MCF 10A (cell line): ENCODE measurements around the gene ELOB. TPM values are rescaled to one million over a fixed set of nuclear protein-coding genes. Genes with fewer than 3 reads are reported as not detected.

Experiments used
- BruUV-seq: library from RNA; stranded (reverse); fragments of 400-500 nt; replicated peaks from 2 replicates; lab custom pipeline; 2021; lab: Mats Ljungman, UMichigan
- CTCF ChIA-PET: fragments of 300-600 bp; sonication (Branson Sonifier 250); formaldehyde crosslinking; extraction: SDS; loops from one replicate; lab custom pipeline; 2021; ENCODE audit warnings: antibody characterized with exemption, inconsistent platforms; lab: Yijun Ruan, JAX
- POLR2A ChIA-PET: fragments of 300-600, 350-650 bp; sonication (Branson Sonifier 250); formaldehyde crosslinking; extraction: SDS; loops from one replicate; lab custom pipeline; 2020; ENCODE audit warnings: antibody characterized with exemption, inconsistent platforms; lab: Yijun Ruan, JAX
- DNase-seq: peaks from one replicate; pipeline ENCODE4 v3.0.0-alpha.2; 2018; ENCODE audit not compliant: unreplicated experiment
- H3K27ac Mint-ChIP-seq: one replicate; pipeline ENCODE4 v1.8.0; 2022; ENCODE audit warnings: mild to moderate bottlenecking, low read depth, mixed read lengths; ENCODE audit not compliant: unreplicated experiment
- H3K27me3 Mint-ChIP-seq: one replicate; pipeline ENCODE4 v1.8.0; 2022; ENCODE audit warnings: mixed read lengths; ENCODE audit not compliant: insufficient read depth, unreplicated experiment
- H3K36me3 Mint-ChIP-seq: one replicate; pipeline ENCODE4 v1.8.0; 2022; ENCODE audit warnings: mild to moderate bottlenecking, moderate library complexity, mixed read lengths; ENCODE audit not compliant: insufficient read depth, unreplicated experiment
- H3K4me1 Mint-ChIP-seq: one replicate; pipeline ENCODE4 v1.8.0; 2022; ENCODE audit warnings: mixed read lengths; ENCODE audit not compliant: insufficient read depth, unreplicated experiment
- H3K4me3 Mint-ChIP-seq: one replicate; pipeline ENCODE4 v1.8.0; 2022; ENCODE audit warnings: mild to moderate bottlenecking, moderate library complexity, mixed read lengths; ENCODE audit not compliant: unreplicated experiment
- H3K9me3 Mint-ChIP-seq: one replicate; pipeline ENCODE4 v1.8.0; 2022; ENCODE audit warnings: mixed read lengths; ENCODE audit not compliant: unreplicated experiment
- CTCF ChIP-seq: fragments of 200-600 bp; IDR thresholded peaks from one replicate; pipeline ENCODE4 v1.8.0; 2022; ENCODE audit warnings: antibody characterized with exemption, mild to moderate bottlenecking; ENCODE audit not compliant: unreplicated experiment
- intact Hi-C: fragments of 100-400 bp; cut with micrococcal nuclease; formaldehyde crosslinking; loops from 2 replicates; pipeline ENCODE4 v1.14.1; 2022
- total RNA-seq: library from RNA; stranded (reverse); gene quantifications from 2 replicates; pipeline ENCODE4 v1.2.3, GENCODE V29; 2022

Gene ELOB
- total RNA-seq, 1 experiment from 2014 or later: 438 TPM

GRCh38 chr16:2763173-2763572 lies 13.9 kb downstream of the ELOB start:
- Mint-ChIP-seq H3K36me3 (peaks cover 100% of the 10 kb centered on the region), H3K9me3 (no peaks in the 10 kb centered on the region), H3K4me3 (no peak overlapping the region), H3K4me1 (peaks cover 26% of the 10 kb centered on the region), H3K27ac (no peak overlapping the region), H3K27me3 (no peaks in the 10 kb centered on the region)
- ChIA-PET POLR2A (interaction anchor here (0.9 to 3.5 kb wide), 3 partner anchors 9 to 105 kb away, joined by 3 to 23 read pairs (median 6); partner anchors contain the start of gene SRRM2), CTCF (no interaction called here)
- no peak for DNase-seq
- intact Hi-C loops: no loop called here
- TF ChIP-seq CTCF: no peak
- no TSS peak for BruUV-seq

GRCh38 chr16:2762711-2763110 lies 14.4 kb downstream of the ELOB start:
- peaks cover 26% of the 10 kb centered on the region for H3K4me1 Mint-ChIP-seq
- peaks cover 100% of the 10 kb centered on the region for H3K36me3 Mint-ChIP-seq
- no peak overlapping the region for H3K27ac Mint-ChIP-seq
- intact Hi-C loops: no loop called here
- H3K4me3 Mint-ChIP-seq: no peak overlapping the region
- CTCF ChIA-PET: no interaction called here
- H3K9me3 Mint-ChIP-seq: no peaks in the 10 kb centered on the region
- no peaks in the 10 kb centered on the region for H3K27me3 Mint-ChIP-seq
- POLR2A ChIA-PET: interaction anchor here (1.0 to 3.5 kb wide), 3 partner anchors 9 to 15 kb away, joined by 3 to 23 read pairs (median 5); partner anchors contain the start of gene SRRM2
- TF ChIP-seq CTCF: no peak
- no TSS peak for BruUV-seq
- DNase-seq: no peak

GRCh38 chr16:2761886-2762583 lies 15.0 kb downstream of the ELOB start:
- no peaks in the 10 kb centered on the region for H3K9me3 Mint-ChIP-seq
- CTCF ChIA-PET: no interaction called here

More at GRCh38 chr16:2761886-2762583, 15.0 kb downstream of the ELOB start:
- POLR2A ChIA-PET: interaction anchor here (0.7 to 1.3 kb wide), 4 partner anchors 8 to 167 kb away, joined by 3 to 5 read pairs (median 3); no protein-coding TSS in a partner anchor
- Mint-ChIP-seq H3K27me3 (no peaks in the 10 kb centered on the region), H3K36me3 (peaks cover 100% of the 10 kb centered on the region), H3K27ac (no peak overlapping the region), H3K4me3 (no peak overlapping the region), H3K4me1 (peaks cover 29% of the 10 kb centered on the region)
- no peak for TF ChIP-seq CTCF
- intact Hi-C loops: no loop called here
- no peak for DNase-seq
- BruUV-seq: no TSS peak
